K562 (cell line): ENCODE measurements around the gene CPLANE2. TPM values are rescaled to one million over a fixed set of nuclear protein-coding genes. Genes with fewer than 3 reads are reported as not detected.

Experiments used
- BRCA1 ChIP-seq, 2 experiments: fragments of 450-650 bp in 1 of 2; sonication (generic) in 1 of 2; formaldehyde crosslinking in 1 of 2; IDR thresholded peaks; 2 replicates each; pipeline versions ENCODE4 v1.5.0 to v1.6.1; 2017 to 2020; ENCODE audit warnings: mild to moderate bottlenecking in 1 of 2, missing genetic modification reagents in 1 of 2
- CAMTA2 ChIP-seq: fragments of 250-450 bp; sonication (Bioruptor Pico); conservative IDR thresholded peaks from 2 replicates; pipeline ENCODE4 v1.5.1; 2022
- CBFA2T3 ChIP-seq: fragments of 450-650 bp; IDR thresholded peaks from 2 replicates; pipeline ENCODE4 v1.6.1; 2017
- HCFC1 ChIP-seq: IDR thresholded peaks from 2 replicates; pipeline ENCODE4 v1.6.1; 2012; ENCODE audit warnings: low read depth, low read length, improper control_type of control experiment
- KDM1A ChIP-seq, 2 experiments: fragments of 450-650 bp; IDR thresholded peaks; 2 replicates each; pipeline ENCODE4 v1.6.1; 2016; ENCODE audit warnings: mild to moderate bottlenecking in 2 of 2
- PML ChIP-seq: IDR thresholded peaks from 2 replicates; pipeline ENCODE4 v1.6.1; 2012; ENCODE audit warnings: low read length, inconsistent platforms
- RCOR1 ChIP-seq, 2 experiments: IDR thresholded peaks; 2 replicates each; pipeline ENCODE4 v1.6.1; 2012; ENCODE audit warnings: low read depth in 2 of 2, low read length in 2 of 2, borderline replicate concordance in 1 of 2, improper control_type of control experiment in 1 of 2
- SMARCA5 ChIP-seq: fragments of 450-650 bp; IDR thresholded peaks from 2 replicates; pipeline ENCODE4 v1.6.1; 2016
- SMARCB1 ChIP-seq: IDR thresholded peaks from 2 replicates; pipeline ENCODE4 v1.6.1; 2011; ENCODE audit warnings: improper control_type of control experiment, low read depth; ENCODE audit not compliant: insufficient read length
- SMARCC2 ChIP-seq: fragments of 450-650 bp; IDR thresholded peaks from 2 replicates; pipeline ENCODE4 v1.6.1; 2017; ENCODE audit warnings: antibody characterized with exemption, moderate library complexity, mild to moderate bottlenecking, low read depth
- ZFP36 ChIP-seq: fragments of 150-350 bp; IDR thresholded peaks from 2 replicates; pipeline ENCODE4 v1.6.1; 2018; ENCODE audit warnings: low read length, low read depth; ENCODE audit not compliant: partially characterized antibody
- ZNF274 ChIP-seq: IDR thresholded peaks from 2 replicates; pipeline ENCODE4 v1.6.1; 2011; ENCODE audit warnings: low read depth, mild to moderate bottlenecking, low read length, moderate library complexity, borderline replicate concordance
- ZNF444 ChIP-seq: fragments of 250-450 bp; sonication (Bioruptor Pico); IDR thresholded peaks from 2 replicates; pipeline ENCODE4 v1.4.0; 2020; ENCODE audit warnings: mild to moderate bottlenecking, moderate library complexity
- polyA plus RNA-seq, 8 experiments: library from polyadenylated mRNA; depleted of rRNA in 4 of 8; stranded (reverse) in 5 of 8; unstranded in 3 of 8; fragments of >200 nt; fragmentation: Nextera tagmentation in 2 of 8; fragmentation: Illumina TruSeq in 1 of 8; extraction: Ambion mirVana in 2 of 8; extraction: Trizol in 1 of 8; gene quantifications; 2 replicates each; pipeline versions ENCODE4 v1.2.1 to v1.2.3, GENCODE V29; 2011 to 2014; ENCODE audit warnings: inconsistent platforms in 1 of 8, missing spikeins in 1 of 8
- total RNA-seq, 7 experiments: library from RNA; depleted of rRNA in 6 of 7; stranded (reverse); fragments of >200 nt in 6 of 7; fragmentation: Illumina TruSeq in 2 of 7; extraction: Trizol in 2 of 7; gene quantifications; 2 replicates each; pipeline versions ENCODE4 v1.2.1 to v1.2.3, GENCODE V29; 2011 to 2021; ENCODE audit warnings: low replicate concordance in 1 of 7
- TF ChIP-seq, protein P1 (sequence below): fragments of 250-450 bp; sonication (Bioruptor Pico); IDR thresholded peaks from 2 replicates; pipeline ENCODE4 v1.5.0; 2021
- TF ChIP-seq, protein P2 (sequence below): sonication (generic); formaldehyde crosslinking; IDR thresholded peaks from 2 replicates; pipeline ENCODE4 v1.9.0; 2022; ENCODE audit warnings: mild to moderate bottlenecking, missing genetic modification reagents
- TF ChIP-seq, protein P3 (sequence below): fragments of 450-650 bp; formaldehyde crosslinking; IDR thresholded peaks from 2 replicates; pipeline ENCODE4 v1.4.0; 2020; ENCODE audit warnings: mild to moderate bottlenecking, moderate library complexity

CPLANE2 gene
- total and polyA plus RNA-seq, 9 of the 15 experiments (the other 6 are each of a cell fraction or from before 2014, with no cell fraction given) = 0.17 to 20.9 (median 8.1) TPM

DNA sequence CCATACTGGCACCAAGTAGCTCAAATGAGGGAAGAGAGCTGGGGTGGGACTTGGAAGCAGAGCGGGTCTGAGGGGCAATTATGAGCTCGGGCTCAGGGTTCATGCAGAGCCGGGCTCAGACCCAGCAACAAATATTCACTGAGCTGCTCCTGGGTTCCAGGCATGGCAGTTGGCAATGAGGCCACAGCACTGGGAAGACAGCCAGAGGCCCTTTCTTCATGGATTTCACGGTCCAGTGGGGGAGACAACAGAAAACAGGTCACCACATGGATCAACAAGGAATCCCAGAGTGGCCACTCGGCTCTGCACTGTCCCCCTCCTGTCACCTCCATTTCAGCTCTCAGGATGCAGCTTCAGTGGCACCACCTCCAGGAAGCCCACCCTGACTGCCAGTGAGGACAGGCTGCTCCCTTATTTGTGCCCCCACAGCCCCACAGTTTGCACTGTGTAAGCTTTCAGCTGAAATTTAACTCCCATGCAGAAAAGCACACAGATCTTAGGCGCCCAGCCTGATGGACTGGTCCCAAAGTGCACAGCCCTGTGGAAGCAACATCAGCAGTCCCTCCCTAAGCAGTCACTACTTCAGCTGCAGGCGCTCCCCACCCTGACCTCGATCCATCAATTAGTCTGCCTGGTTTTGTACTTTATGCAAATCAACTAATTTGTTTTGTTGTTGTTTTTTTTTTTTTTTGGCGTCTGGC lies 46.9 kb downstream of the CPLANE2 start (continued):
- TF ChIP-seq RCOR1 (IDR thresholded peaks at IDR 0.05; ENCODE audit: borderline replicate concordance in 1 of 2, low read depth in 2 of 2, low read length in 2 of 2) (peak in 1 of 2 experiments; percentile 81; a peak in 2 of 4 replicates), CBFA2T3 (no peak), BRCA1 (IDR thresholded peaks at IDR 0.05) (no peak), BRCA1 (CRISPR knock-in tag; IDR thresholded peaks at IDR 0.05) (no peak), PML (no peak), SMARCC2 (no peak), HCFC1 (no peak), SMARCA5 (peak; percentile 93), ZFP36 (peak; percentile 100), ZNF444 (CRISPR knock-in tag) (no peak), SMARCB1 (no peak), ZNF274 (no peak), CAMTA2 (no peak), KDM1A (IDR thresholded peaks at IDR 0.05) (peak; percentile 60 to 75)
- TF ChIP-seq, protein P1, sequence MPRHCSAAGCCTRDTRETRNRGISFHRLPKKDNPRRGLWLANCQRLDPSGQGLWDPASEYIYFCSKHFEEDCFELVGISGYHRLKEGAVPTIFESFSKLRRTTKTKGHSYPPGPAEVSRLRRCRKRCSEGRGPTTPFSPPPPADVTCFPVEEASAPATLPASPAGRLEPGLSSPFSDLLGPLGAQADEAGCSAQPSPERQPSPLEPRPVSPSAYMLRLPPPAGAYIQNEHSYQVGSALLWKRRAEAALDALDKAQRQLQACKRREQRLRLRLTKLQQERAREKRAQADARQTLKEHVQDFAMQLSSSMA (CRISPR knock-in tag) = no peak
- TF ChIP-seq, protein P2, sequence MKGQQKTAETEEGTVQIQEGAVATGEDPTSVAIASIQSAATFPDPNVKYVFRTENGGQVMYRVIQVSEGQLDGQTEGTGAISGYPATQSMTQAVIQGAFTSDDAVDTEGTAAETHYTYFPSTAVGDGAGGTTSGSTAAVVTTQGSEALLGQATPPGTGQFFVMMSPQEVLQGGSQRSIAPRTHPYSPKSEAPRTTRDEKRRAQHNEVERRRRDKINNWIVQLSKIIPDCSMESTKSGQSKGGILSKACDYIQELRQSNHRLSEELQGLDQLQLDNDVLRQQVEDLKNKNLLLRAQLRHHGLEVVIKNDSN (CRISPR knock-in tag) = no peak
- TF ChIP-seq, protein P3, sequence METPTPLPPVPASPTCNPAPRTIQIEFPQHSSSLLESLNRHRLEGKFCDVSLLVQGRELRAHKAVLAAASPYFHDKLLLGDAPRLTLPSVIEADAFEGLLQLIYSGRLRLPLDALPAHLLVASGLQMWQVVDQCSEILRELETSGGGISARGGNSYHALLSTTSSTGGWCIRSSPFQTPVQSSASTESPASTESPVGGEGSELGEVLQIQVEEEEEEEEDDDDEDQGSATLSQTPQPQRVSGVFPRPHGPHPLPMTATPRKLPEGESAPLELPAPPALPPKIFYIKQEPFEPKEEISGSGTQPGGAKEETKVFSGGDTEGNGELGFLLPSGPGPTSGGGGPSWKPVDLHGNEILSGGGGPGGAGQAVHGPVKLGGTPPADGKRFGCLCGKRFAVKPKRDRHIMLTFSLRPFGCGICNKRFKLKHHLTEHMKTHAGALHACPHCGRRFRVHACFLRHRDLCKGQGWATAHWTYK = no peak
